NB4 (cell line): Measurements from ENCODE around the gene RGS16.

ENCODE experiments used
- DNase-seq: peaks from one replicate; pipeline ENCODE4 v3.0.0; 2010; ENCODE audit warnings: low read depth
- H3K4me3 ChIP-seq: one replicate; pipeline ENCODE4 v1.5.1; 2011; ENCODE audit warnings: mild to moderate bottlenecking, low read depth, low read length, moderate library complexity
- MYC ChIP-seq: IDR thresholded peaks from 2 replicates; pipeline ENCODE4 v1.6.1; 2011; ENCODE audit warnings: low read depth, low read length
- POLR2A ChIP-seq: IDR thresholded peaks from 2 replicates; pipeline ENCODE4 v1.6.1; 2011; ENCODE audit warnings: mild to moderate bottlenecking; ENCODE audit not compliant: insufficient read length; ENCODE audit errors: extremely low read depth
- TF ChIP-seq, protein P1 (sequence below): IDR thresholded peaks from 2 replicates; pipeline ENCODE4 v1.6.1; 2011; ENCODE audit warnings: low read depth, low read length
- TF ChIP-seq, protein P2 (sequence below): IDR thresholded peaks from one replicate; pipeline ENCODE4 v1.5.1; 2012; ENCODE audit warnings: low read depth, low read length

RGS16 gene

DNA sequence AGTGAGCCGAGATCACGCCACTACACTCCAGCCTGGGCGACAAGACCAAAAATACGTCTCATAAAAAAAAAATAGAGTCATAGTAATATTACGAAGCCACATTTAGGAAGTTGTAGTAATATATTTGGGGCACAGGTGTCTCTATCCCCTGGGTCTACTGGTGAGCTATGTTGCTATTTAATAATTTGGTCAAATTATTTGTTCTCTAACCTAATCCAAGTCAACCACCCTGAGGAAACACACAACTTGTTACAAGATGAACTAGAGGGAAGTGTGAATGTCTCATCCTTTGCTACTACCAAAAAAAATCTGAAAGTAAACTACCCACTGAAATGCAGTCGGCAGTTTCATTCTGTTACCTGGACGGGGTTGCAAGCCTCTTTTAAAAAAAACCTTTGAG lies 44.9 kb upstream of the RGS16 start:
- no peak for TF ChIP-seq POLR2A
- TF ChIP-seq, protein P1, sequence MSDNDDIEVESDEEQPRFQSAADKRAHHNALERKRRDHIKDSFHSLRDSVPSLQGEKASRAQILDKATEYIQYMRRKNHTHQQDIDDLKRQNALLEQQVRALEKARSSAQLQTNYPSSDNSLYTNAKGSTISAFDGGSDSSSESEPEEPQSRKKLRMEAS: no peak
- no peak for TF ChIP-seq MYC
- TF ChIP-seq, protein P2, sequence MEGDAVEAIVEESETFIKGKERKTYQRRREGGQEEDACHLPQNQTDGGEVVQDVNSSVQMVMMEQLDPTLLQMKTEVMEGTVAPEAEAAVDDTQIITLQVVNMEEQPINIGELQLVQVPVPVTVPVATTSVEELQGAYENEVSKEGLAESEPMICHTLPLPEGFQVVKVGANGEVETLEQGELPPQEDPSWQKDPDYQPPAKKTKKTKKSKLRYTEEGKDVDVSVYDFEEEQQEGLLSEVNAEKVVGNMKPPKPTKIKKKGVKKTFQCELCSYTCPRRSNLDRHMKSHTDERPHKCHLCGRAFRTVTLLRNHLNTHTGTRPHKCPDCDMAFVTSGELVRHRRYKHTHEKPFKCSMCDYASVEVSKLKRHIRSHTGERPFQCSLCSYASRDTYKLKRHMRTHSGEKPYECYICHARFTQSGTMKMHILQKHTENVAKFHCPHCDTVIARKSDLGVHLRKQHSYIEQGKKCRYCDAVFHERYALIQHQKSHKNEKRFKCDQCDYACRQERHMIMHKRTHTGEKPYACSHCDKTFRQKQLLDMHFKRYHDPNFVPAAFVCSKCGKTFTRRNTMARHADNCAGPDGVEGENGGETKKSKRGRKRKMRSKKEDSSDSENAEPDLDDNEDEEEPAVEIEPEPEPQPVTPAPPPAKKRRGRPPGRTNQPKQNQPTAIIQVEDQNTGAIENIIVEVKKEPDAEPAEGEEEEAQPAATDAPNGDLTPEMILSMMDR: no peak
- H3K4me3 ChIP-seq: no peak overlapping the region
- no peak for DNase-seq

DNA sequence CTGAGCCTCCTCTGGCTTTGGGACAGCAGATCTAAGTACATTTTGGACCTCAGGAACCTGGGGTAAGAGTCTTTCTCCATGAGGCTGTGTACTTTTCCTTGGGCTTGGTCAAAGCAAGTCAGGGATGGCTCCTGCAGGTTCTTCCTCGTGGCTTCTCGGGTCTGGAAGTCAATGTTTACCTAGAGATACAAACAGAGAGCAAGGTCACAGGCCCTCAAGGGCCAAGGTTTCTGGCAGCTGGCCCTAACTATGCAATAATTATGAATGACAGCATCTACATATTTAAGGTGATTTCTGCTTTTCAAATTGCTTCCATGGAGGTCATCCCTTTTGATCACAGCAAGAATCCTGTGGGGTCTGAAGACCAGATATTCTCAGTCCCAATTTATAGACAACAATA lies 42.5 kb upstream of the RGS16 start:
- no peak overlapping the region for H3K4me3 ChIP-seq
- TF ChIP-seq, protein P1: no peak
- no peak for TF ChIP-seq POLR2A
- TF ChIP-seq MYC: no peak
- TF ChIP-seq, protein P2: no peak
- no peak for DNase-seq

DNA sequence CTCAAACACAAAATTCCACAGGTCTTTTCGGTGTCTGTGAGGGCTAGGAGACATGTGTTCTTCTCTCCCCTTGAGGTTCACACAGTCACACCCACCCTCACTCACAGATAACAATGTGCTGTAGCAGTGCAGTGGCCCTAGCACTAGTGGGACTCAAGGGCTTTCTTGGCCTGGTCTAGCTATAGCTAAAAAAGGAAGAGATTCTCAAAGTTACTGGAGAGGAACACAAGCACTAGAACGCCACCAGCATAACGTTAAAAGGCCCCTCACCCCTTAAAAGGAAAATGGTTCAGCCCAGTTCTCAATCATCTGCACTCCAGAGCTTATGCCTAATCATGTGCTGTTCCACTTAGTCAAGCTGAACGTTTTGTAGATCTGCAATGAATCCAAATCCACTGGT lies 40.7 kb upstream of the RGS16 start:
- no peak for DNase-seq
- TF ChIP-seq, protein P2: no peak
- TF ChIP-seq, protein P1: no peak
- TF ChIP-seq POLR2A (no peak), MYC (no peak)
- H3K4me3 ChIP-seq: no peak overlapping the region

DNA sequence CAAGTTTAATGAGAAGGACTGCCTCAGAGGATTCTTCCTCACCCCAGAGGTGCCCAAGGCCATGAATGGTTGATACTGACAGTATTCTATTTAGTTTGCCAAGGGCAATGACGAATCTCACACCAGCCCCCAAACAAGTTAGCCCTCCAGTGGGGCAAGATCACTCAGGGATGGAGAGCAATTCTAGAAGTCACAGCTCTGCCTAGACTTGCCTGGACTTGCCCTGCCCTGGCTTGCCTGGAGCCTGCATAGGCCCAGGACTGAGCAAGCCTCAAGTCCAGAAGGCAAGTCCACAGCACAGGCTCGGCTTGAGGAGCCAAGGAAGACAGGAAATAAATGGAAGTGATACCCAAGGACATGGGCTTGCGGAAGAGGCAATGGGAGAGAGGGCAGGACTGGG lies 39.5 kb upstream of the RGS16 start:
- no peak overlapping the region for H3K4me3 ChIP-seq
- TF ChIP-seq POLR2A (no peak), MYC (no peak)
- TF ChIP-seq, protein P2: no peak
- TF ChIP-seq, protein P1: no peak
- no peak for DNase-seq

DNA sequence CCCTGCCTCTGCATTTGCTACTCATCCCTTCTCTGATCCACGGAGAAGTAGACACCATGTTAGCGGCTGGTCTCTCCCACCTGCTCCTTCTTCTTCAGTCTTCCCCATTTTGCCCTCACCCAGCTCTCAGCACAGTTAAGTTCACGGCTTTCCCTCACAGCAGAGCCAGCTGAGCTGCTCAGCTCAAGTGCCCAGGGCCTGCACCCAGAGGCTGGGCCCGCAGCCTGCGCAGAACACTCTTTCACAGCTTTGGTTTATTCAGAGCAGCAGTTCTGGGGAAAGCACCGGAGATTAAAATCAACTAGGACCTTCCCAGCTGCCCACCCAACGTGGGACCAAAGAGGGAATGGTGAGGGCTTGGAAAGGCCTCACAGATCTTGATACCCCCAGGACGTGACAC lies 38.3 kb upstream of the RGS16 start:
- no peak for DNase-seq
- H3K4me3 ChIP-seq: no peak overlapping the region
- TF ChIP-seq, protein P2: no peak
- TF ChIP-seq POLR2A (no peak), MYC (no peak)
- TF ChIP-seq, protein P1: no peak

DNA sequence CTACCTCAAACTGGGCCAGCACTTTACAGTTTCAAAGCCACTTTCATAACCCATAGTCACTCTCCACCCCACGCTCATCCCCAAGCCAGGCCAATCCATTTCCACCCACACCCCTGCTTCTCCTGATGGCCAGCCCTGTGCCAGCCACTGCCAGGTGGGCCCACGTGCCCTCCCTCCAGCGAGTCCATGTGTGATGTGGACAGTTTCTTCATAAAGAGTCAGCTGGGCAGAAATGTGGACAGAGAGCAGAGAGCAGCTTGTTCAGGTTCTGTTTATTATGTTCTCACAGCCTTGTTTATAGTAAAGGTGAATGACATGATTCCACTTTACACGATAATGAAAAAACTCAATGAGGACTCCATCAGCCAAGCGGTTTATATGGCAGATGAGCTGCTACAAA lies 37.4 kb upstream of the RGS16 start:
- no peak overlapping the region for H3K4me3 ChIP-seq
- TF ChIP-seq, protein P1: no peak
- no peak for TF ChIP-seq POLR2A
- TF ChIP-seq MYC: no peak
- TF ChIP-seq, protein P2: no peak
- DNase-seq: no peak
